Stomach smooth muscle (tissue), 2 donors: ENCODE results near the gene GKN1.

Source experiments
- H3K27ac ChIP-seq: one replicate; pipeline ENCODE4 v1.7.0; 2013; ENCODE audit warnings: mild to moderate bottlenecking, low read length, inconsistent platforms
- H3K27me3 ChIP-seq, 2 donors: one replicate each; pipeline ENCODE4 v1.7.0; 2013; ENCODE audit warnings: low read length in 2 of 2; ENCODE audit not compliant: insufficient read depth in 2 of 2, control insufficient read depth in 1 of 2
- H3K36me3 ChIP-seq, 2 donors: one replicate each; pipeline ENCODE4 v1.7.0; 2013; ENCODE audit warnings: low read length in 2 of 2; ENCODE audit not compliant: control insufficient read depth in 2 of 2, insufficient read depth in 2 of 2
- H3K4me1 ChIP-seq: one replicate; pipeline ENCODE4 v1.7.0; 2013; ENCODE audit warnings: low read length; ENCODE audit not compliant: control insufficient read depth, insufficient read depth
- H3K4me3 ChIP-seq, 2 donors: one replicate each; pipeline ENCODE4 v1.7.0; 2013; ENCODE audit warnings: low read length in 2 of 2
- H3K9ac ChIP-seq, 2 donors: one replicate each; pipeline ENCODE4 v1.7.0; 2013; ENCODE audit warnings: low read length in 2 of 2, mild to moderate bottlenecking in 1 of 2
- H3K9me3 ChIP-seq, 2 donors: one replicate each; pipeline ENCODE4 v1.7.0; 2013; ENCODE audit warnings: low read length in 2 of 2; ENCODE audit not compliant: control insufficient read depth in 2 of 2
- donor health status: healthy.
- donor health status: Pancreatic carcinoma.

GKN1 gene

DNA sequence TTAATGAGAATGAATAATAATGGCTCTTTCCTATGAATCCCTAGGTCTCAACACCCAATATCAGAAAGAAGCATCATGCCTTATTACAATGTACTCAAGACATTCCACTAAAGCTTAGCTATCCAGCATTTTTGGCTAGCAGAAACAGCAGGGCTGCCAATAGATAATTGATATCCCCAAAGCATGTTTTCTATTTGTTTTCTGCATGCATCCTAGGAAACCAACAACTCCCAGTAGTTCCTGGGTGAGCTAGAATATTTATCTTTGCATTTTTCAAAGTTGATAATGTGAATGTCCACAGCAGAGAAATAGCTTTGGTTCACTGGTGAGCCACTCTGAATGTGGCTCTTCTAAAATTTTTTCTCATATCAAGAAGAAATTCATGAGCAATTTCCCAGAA, 32.7 kb downstream of the GKN1 start:
- H3K27me3 ChIP-seq: no peaks in the 10 kb centered on the region
- H3K27ac ChIP-seq: no peak overlapping the region
- no peaks in the 10 kb centered on the region for H3K36me3 ChIP-seq

DNA sequence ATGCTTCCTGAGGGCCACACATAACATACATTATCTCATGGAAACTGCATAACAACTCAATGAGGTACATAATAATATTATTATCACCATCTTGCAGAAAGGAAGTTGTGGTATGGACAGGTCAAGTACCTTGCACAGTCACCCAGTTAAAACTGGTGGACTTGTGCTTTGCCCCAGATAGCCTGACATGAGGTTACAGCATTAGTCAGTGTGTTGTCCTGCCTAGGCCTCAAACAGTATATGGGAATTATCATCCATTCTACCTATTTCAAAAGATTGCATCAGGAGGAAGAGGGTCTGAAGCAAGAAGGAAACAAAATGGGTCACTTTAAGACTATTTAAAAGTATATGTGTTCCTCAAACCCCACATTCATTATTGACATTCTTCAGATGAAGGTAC, 33.2 kb downstream of the GKN1 start:
- no peak overlapping the region for H3K4me3 ChIP-seq
- no peak overlapping the region for H3K9ac ChIP-seq
- no peaks in the 10 kb centered on the region for H3K36me3 ChIP-seq
- no peaks in the 10 kb centered on the region for H3K9me3 ChIP-seq
- H3K4me1 ChIP-seq: peaks cover 6% of the 10 kb centered on the region
- no peaks in the 10 kb centered on the region for H3K27me3 ChIP-seq
- H3K27ac ChIP-seq: no peak overlapping the region

More for the DNA sequence above, 32.7 kb downstream of the GKN1 start:
- Histone ChIP-seq H3K4me1 (peaks cover 2% of the 10 kb centered on the region), H3K9me3 (no peaks in the 10 kb centered on the region), H3K9ac (no peak overlapping the region), H3K4me3 (no peak overlapping the region)

DNA sequence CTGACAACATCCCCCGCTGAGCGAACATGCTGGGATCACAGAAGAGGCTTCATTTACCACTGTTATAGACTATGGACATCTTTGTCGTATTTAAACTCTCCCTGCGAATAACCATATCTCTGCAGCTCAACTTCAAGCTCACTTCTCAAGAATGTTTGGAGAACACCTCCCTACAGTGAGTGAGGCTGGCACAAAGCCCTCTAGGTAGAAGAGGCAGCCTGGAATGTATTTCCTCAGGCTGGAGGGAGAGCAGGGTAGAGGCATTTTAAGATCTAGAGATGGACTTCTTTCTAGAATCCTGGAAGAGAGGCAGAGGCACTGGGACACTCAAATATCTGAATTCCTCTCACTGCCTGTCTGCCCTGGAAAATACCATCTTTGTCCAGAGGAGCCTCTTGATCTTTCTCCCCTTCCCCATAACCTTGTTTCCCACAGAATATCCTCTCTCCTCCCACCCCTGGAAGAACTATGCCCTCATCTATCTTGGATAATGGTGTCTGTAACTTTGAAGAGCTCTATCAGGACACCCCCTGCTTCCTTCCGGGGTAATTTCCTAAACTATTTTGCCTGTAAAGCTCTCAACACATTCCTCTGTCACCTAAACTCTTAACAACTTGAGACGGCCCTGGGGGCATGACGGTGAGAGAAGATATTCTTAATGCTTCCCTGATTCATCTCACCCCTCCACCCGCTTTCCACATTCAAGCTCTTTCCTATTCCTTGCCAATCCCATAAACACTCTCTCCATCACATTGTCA, 36.2 kb downstream of the GKN1 start:
- Histone ChIP-seq H3K9me3 (no peaks in the 10 kb centered on the region), H3K27ac (no peak overlapping the region), H3K9ac (no peak overlapping the region), H3K36me3 (no peaks in the 10 kb centered on the region), H3K4me3 (no peak overlapping the region), H3K4me1 (peaks cover 20% of the 10 kb centered on the region), H3K27me3 (no peaks in the 10 kb centered on the region)

DNA sequence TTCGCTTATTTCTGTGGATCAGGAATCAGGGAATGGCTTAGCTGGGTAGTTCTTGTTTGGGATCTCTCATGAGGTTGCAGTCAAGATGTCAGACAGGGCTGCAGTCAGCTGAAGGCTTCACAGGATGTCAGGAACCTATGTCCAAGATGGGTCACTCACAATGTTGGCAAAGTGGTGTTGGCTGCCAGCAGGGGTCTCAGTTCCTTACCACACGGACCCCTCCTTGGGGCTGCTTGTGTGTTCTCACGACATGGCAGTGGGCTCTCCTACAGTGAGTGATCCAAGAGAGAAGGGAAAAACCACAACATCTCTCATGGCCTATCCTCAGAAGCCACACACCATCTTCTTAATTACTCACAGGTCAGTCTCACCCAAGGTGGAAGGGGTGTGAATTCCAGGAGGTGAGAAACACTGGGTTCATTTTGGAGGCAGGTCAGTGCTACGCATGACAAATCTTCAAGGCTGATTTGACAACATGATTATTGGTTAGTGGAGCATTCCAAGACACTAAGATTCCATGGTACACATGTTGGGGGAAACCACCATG, 37.2 kb downstream of the GKN1 start:
- Histone ChIP-seq H3K9me3 (no peaks in the 10 kb centered on the region), H3K27ac (no peak overlapping the region)

DNA sequence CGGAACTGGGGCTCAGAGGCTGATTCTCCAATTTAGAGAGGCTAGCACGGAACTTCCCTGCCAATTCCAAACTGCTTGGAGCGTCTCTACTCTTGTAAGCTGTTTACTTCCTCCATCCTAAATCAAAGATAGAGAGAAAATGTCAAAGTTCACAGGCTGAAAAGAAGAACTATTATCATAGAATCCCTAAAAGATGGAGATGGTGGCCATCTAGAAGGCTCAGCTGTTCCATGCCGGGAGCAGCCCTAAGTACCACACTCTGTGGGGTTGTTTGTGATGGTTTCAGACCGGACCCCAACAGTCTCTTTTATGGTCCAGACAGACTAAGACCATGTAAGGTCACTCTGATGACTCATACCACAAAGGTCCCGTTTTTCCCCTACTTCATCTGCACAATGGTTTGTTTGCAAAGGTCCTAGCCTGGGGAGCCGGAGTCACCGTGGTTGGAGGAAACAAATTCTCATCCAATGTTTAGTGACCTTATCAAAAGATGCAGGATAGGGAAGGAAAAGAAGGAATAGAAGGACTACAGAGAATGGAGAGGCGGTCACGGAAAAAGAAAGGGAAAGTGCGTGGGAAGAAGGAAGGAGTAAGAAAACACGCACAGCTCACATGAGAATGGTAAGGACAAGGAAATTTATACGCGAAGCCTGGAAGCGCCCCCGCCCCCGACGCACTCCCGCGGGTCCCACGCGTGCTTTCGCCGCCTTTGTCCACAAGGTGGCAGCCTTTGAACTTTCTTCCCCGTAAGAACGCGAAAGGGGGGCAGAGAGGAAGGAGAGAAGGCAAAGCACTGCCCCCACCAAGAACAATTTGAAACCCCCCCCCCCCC, 38.1 kb downstream of the GKN1 start:
- H3K27ac ChIP-seq: peak overlapping the region; percentile 74
- H3K9ac ChIP-seq: peak overlapping the region; percentile 81 to 83
- H3K36me3 ChIP-seq: no peaks in the 10 kb centered on the region

More for the DNA sequence above, 37.2 kb downstream of the GKN1 start:
- no peaks in the 10 kb centered on the region for H3K27me3 ChIP-seq
- H3K9ac ChIP-seq: no peak overlapping the region
- no peaks in the 10 kb centered on the region for H3K36me3 ChIP-seq
- H3K4me3 ChIP-seq: no peak overlapping the region
- peaks cover 20% of the 10 kb centered on the region for H3K4me1 ChIP-seq

DNA sequence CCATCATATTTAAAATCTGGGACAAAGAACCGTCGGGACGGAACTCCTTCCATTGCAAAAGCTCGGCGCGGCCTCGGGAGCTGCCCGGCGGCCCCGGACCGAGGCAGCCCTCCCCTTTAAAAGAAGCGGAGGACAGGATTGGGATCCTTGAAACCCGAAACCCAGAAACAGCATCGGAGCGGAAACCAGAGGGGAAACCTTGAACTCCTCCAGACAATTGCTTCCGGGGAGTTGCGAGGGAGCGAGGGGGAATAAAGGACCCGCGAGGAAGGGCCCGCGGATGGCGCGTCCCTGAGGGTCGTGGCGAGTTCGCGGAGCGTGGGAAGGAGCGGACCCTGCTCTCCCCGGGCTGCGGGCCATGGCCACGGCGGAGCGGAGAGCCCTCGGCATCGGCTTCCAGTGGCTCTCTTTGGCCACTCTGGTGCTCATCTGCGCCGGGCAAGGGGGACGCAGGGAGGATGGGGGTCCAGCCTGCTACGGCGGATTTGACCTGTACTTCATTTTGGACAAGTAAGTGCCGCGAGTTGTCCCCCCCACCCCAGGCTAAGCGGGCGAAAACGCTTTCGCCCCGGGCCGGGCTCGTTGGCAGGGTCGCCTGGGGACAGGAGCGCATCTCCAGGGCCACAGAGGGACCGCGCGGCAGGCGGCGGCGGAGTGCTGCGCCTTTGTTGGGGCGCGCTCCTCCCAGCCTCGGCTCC, 38.9 kb downstream of the GKN1 start, which contains the start of gene ANTXR1:
Gene ANTXR1 (plus strand): TSS at position 38 of the 698 bp plus-strand sequence. CDS start 321 bp downstream, at position 359.
- peak within 1 kb of the TSS; percentile 74 for H3K27ac ChIP-seq
- no peaks in the 10 kb centered on the region for H3K27me3 ChIP-seq
- peak within 1 kb of the TSS; percentile 81 to 83 for H3K9ac ChIP-seq
- peak within 1 kb of the TSS; percentile 80 to 93 for H3K4me3 ChIP-seq
- H3K9me3 ChIP-seq: no peaks in the 10 kb centered on the region
- peaks cover 32% of the 10 kb centered on the region for H3K4me1 ChIP-seq
- no peaks in the 10 kb centered on the region for H3K36me3 ChIP-seq

More for the DNA sequence above, 38.1 kb downstream of the GKN1 start:
- H3K4me1 ChIP-seq: peaks cover 28% of the 10 kb centered on the region
- H3K27me3 ChIP-seq: no peaks in the 10 kb centered on the region
- H3K9me3 ChIP-seq: no peaks in the 10 kb centered on the region
- H3K4me3 ChIP-seq: peak overlapping the region; percentile 80 to 93

DNA sequence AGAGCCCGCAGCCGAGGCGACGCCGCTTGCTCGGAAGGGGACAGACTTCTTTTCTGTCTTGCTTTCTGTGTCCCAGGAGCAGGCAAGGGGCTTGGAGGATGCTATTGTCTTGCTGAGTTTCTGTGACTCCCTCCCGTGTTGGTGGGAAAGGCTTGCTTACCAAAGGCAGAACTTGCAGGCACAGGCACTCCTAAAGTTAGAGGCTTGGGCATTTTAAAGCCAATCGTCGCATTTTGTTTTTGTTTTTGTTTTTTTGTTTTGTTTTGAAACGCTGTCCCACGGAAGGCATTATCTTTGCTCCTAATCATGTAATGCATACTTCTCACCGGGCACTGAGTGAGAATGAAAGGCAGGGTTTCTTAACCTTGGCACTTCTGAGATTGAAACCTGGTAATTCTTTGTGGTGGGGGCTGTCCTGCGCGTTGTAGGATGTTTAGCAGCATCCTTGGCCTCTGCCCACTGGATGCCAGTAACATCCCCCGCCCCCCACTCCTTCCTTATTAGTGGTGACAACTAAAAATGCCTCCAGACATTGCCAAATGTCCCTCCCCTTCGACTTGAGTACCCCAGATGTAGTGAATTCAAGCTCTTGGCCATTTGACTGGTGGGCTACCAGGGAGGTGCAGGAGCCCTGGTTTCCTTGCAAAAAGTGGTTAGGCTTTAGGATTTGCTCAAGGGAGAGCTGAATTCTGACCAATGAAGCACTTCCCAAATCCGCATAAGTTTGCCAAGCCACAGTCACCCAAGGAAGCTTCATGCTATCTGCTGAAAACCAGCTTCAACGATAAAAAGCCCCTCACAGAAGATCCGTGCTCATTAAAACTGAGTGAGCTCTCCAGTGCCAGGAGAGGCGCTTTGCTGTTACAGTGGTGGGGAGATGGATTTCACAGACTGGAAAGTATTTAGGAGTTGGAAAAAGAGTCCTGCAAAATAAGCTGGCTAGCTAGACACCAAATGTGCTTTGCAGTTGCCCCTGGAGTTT, 39.7 kb downstream of the GKN1 start:
- H3K4me3 ChIP-seq: peak overlapping the region; percentile 80 to 93
- H3K27me3 ChIP-seq: no peaks in the 10 kb centered on the region
- H3K9me3 ChIP-seq: no peaks in the 10 kb centered on the region
- H3K36me3 ChIP-seq: no peaks in the 10 kb centered on the region
- H3K9ac ChIP-seq: peak overlapping the region; percentile 81 to 83
- H3K4me1 ChIP-seq: peaks cover 32% of the 10 kb centered on the region
- peak overlapping the region; percentile 74 for H3K27ac ChIP-seq

DNA sequence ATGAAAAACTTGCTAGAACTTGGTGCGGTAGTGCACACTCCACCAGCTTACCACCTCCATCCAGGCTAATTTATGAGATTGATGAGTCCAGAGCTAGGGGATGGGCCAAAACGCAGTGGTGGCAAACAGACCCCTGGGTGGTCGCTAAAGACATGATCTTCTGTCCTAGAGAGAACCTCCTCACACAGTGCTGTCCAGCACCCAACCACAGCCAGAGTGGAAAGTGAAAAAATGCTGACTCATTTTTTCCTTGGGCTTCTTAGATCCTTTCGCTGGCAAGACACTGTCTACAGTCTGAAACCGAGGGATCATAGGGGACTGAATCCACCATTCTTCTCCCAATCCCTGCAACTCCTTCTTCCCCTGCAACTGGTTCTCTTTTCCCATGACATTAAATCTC, 42.6 kb downstream of the GKN1 start:
- Histone ChIP-seq H3K4me3 (peak overlapping the region; percentile 5 to 44), H3K27me3 (no peaks in the 10 kb centered on the region), H3K9me3 (no peaks in the 10 kb centered on the region), H3K36me3 (peaks cover 0 to 2% of the 10 kb centered on the region in 2 donors), H3K27ac (no peak overlapping the region), H3K9ac (no peak overlapping the region), H3K4me1 (peaks cover 36% of the 10 kb centered on the region)

DNA sequence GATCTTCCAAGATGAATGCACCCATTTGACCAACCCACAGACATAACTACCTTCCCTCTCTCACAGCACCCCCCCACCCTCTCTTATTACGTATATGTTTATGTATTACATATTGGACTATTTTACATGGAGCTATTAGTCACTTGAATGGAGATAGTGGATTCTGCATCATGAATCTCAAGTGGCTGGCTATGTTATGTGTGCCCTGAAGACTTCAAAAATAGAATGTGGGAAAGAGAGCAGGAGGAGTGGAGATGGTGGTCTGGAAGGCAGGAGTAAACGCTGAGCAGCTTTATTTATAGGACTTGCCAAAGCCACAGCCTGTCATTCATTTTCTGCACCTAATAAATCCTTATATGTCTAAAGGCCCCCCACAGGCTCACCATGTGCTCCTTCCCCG, 43.4 kb downstream of the GKN1 start:
- H3K4me3 ChIP-seq: no peak overlapping the region
- no peak overlapping the region for H3K9ac ChIP-seq

More for the DNA sequence above, 43.4 kb downstream of the GKN1 start:
- Histone ChIP-seq H3K27ac (no peak overlapping the region), H3K36me3 (peaks cover 0 to 2% of the 10 kb centered on the region in 2 donors), H3K9me3 (no peaks in the 10 kb centered on the region), H3K4me1 (peaks cover 29% of the 10 kb centered on the region), H3K27me3 (no peaks in the 10 kb centered on the region)
